ENCODE data around the gene C2orf76.

- TF ChIP-seq POLR2AphosphoS5 (IDR thresholded peaks at IDR 0.05), result no peak
- TF ChIP-seq, protein P1, sequence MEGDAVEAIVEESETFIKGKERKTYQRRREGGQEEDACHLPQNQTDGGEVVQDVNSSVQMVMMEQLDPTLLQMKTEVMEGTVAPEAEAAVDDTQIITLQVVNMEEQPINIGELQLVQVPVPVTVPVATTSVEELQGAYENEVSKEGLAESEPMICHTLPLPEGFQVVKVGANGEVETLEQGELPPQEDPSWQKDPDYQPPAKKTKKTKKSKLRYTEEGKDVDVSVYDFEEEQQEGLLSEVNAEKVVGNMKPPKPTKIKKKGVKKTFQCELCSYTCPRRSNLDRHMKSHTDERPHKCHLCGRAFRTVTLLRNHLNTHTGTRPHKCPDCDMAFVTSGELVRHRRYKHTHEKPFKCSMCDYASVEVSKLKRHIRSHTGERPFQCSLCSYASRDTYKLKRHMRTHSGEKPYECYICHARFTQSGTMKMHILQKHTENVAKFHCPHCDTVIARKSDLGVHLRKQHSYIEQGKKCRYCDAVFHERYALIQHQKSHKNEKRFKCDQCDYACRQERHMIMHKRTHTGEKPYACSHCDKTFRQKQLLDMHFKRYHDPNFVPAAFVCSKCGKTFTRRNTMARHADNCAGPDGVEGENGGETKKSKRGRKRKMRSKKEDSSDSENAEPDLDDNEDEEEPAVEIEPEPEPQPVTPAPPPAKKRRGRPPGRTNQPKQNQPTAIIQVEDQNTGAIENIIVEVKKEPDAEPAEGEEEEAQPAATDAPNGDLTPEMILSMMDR (IDR thresholded peaks at IDR 0.05), result no peak
Measured at GRCh38 chr2:119288576-119288975, 78.1 kb downstream of the C2orf76 start.
